ENCODE data around the gene VTN. TPM values are rescaled to one million over a fixed set of nuclear protein-coding genes. Genes with fewer than 3 reads are reported as not detected.

VTN gene
- total RNA-seq, 1 donor from 2014 or later: 1.0 TPM

- DNase-seq (ENCODE audit: low spot score): no peak
Observed at GRCh38 chr17:28320215-28321061, 49.7 kb downstream of the VTN start.

- DNase-seq (ENCODE audit: low spot score): no peak
Observed at GRCh38 chr17:28319598-28319935, 50.5 kb downstream of the VTN start.

GRCh38 chr17:28318759-28319597 lies 51.1 kb downstream of the VTN start, which contains the start of gene TMEM97:
Gene TMEM97 (plus strand): TSS chr17:28319200. CDS start chr17:28319240, 40 bp downstream.
- DNase-seq (ENCODE audit: low spot score): peak; percentile 96

GRCh38 chr17:28317966-28318758 lies 51.9 kb downstream of the VTN start:
- no peak for DNase-seq (ENCODE audit: low spot score)

Other genes starting within 250 kb of the VTN start
- 237 TPM for gene TMEM97, start 51.1 kb downstream of the VTN start, total RNA-seq
- 48.8 TPM for gene IFT20, start 34.8 kb downstream of the VTN start, total RNA-seq
- 55.1 TPM for gene TNFAIP1, start 34.5 kb downstream of the VTN start, total RNA-seq
- 74.6 TPM for gene POLDIP2, start 12.8 kb downstream of the VTN start, total RNA-seq
- gene SEBOX, start 5.1 kb downstream of the VTN start, total RNA-seq: not detected
- 34.7 TPM for gene SARM1, start 1.4 kb upstream of the VTN start, total RNA-seq
- 15.4 TPM for gene SLC46A1, start 35.9 kb upstream of the VTN start, total RNA-seq
- 0.62 TPM for gene SLC13A2, start 103.3 kb upstream of the VTN start, total RNA-seq
- 1.5 TPM for gene FOXN1, start 136.0 kb upstream of the VTN start, total RNA-seq
- 37.5 TPM for gene UNC119, start 182.3 kb upstream of the VTN start, total RNA-seq
- 52.9 TPM for gene PIGS, start 201.2 kb upstream of the VTN start, total RNA-seq
- 15.7 TPM for gene ALDOC, start 206.6 kb upstream of the VTN start, total RNA-seq
- 8.5 TPM for gene SPAG5, start 228.7 kb upstream of the VTN start, total RNA-seq
- gene RSKR, start 243.9 kb upstream of the VTN start, total RNA-seq: 27.5 TPM

Data from ureter (tissue), 1 donor.